Suprapubic skin (tissue), 4 donors: Measurements from ENCODE around the gene ANKH.

Experiments
- EP300 ChIP-seq: sonication (generic); formaldehyde crosslinking; IDR thresholded peaks from one replicate; pipeline ENCODE4 v1.6.1; 2017; ENCODE audit warnings: antibody characterized with exemption
- POLR2A ChIP-seq, 2 donors: fragments of 450-650 bp; IDR thresholded peaks; one replicate each; pipeline ENCODE4 v1.6.1; 2017; ENCODE audit warnings: antibody characterized with exemption in 2 of 2, mild to moderate bottlenecking in 2 of 2, moderate library complexity in 2 of 2
- POLR2AphosphoS5 ChIP-seq, 3 donors: sonication (generic); formaldehyde crosslinking; IDR thresholded peaks; one replicate each; pipeline ENCODE4 v1.6.1; 2017; ENCODE audit warnings: antibody characterized with exemption in 3 of 3
- TF ChIP-seq, protein P1 (sequence below), 2 donors: fragments of 200-600 bp in 1 of 2; fragments of 450-650 bp in 1 of 2; sonication (generic) in 1 of 2; IDR thresholded peaks; one replicate each; pipeline ENCODE4 v1.5.1; 2016 to 2019; ENCODE audit warnings: antibody characterized with exemption in 2 of 2, mild to moderate bottlenecking in 1 of 2, moderate library complexity in 1 of 2

- TF ChIP-seq, protein P1, sequence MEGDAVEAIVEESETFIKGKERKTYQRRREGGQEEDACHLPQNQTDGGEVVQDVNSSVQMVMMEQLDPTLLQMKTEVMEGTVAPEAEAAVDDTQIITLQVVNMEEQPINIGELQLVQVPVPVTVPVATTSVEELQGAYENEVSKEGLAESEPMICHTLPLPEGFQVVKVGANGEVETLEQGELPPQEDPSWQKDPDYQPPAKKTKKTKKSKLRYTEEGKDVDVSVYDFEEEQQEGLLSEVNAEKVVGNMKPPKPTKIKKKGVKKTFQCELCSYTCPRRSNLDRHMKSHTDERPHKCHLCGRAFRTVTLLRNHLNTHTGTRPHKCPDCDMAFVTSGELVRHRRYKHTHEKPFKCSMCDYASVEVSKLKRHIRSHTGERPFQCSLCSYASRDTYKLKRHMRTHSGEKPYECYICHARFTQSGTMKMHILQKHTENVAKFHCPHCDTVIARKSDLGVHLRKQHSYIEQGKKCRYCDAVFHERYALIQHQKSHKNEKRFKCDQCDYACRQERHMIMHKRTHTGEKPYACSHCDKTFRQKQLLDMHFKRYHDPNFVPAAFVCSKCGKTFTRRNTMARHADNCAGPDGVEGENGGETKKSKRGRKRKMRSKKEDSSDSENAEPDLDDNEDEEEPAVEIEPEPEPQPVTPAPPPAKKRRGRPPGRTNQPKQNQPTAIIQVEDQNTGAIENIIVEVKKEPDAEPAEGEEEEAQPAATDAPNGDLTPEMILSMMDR (IDR thresholded peaks at IDR 0.05) = peak; percentile 53 to 66
- TF ChIP-seq POLR2A (IDR thresholded peaks at IDR 0.05) (no peak), POLR2AphosphoS5 (IDR thresholded peaks at IDR 0.05) (no peak), EP300 (no peak)
These were observed 185.8 kb downstream of the ANKH start for GRCh38 chr5:14685757-14686156.
